Kidney tubule cell (primary cell): Measurements from ENCODE around the gene CSMD2.

Source experiments
- DNase-seq: peaks from one replicate; pipeline ENCODE4 v3.0.0-alpha.2; 2018; ENCODE audit warnings: low spot score

Gene CSMD2

DNA sequence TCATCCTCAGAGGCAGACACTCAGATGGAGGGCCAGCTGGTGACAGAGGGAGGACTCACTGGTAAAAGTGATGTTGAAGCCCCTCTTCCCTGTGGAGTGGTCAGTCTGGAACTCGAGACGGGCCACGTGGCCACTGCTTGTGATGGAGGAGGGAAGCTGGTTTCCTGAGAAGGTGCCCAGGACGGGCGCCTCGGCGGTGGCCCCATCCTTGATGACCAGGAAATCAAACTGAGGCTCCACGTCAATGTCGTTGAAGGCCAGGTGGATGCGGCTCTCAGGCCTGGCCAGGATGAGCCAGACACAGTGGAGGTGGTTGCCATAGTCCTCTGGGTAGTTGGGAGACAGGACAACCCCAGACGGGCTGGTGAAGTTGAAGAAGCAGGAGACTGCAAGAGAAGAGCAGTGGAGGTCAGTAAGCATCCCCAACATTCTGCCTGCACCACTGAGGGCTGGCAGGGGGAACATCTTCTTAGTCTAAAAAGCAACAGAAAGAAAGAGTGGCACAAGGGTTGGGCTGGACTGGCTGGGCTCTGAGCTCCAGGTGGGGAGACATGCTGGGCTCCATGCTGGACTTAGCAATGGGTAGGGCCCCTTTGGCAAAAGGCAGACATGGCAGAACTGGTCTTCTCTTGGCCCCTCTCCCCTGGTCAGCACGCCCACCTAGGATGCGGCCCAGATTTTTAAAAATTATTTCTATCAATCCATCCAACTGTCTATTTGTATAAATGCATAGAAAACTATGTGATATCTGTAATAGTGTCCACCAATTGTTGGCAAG, 421.6 kb downstream of the CSMD2 start:
- DNase-seq, result no peak

DNA sequence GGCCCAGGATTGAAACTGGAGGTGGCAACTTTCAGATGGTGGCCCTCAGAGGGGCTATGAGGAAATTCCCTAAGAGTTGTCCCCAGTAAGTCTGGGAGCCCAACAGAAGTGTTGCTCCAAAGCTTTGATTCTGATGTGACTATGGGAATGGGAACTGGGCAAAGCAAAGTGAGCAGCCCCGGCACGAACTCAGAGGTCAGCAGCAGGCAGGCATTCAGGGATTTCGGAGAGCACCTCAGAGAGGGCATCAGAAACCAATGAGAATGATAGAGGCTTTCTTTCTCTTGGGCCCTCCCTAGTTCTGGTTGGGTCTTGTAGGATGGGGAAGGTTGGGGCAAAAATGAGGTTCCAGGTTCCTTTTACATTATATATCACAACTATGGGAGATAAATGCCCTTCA, 422.4 kb downstream of the CSMD2 start:
- DNase-seq, result no peak

DNA sequence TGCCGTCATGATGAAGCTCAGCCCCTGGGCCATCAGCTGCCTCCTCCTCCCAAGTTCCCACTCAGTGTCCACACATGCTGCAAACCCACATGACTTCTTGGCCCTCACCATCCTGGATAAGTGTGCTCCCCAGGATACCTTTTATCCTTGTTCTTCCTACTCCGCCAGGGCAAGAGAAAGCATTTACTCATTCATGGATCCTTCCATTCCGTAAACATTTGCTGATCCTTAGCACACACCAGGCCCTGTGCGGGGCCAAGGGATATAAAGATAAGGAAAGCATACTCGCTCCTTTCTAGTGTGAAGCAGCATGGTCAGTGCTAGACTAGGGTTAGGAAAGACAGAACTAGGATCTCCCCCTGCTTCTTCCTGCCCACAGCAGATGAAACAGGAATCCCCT, 423.3 kb downstream of the CSMD2 start:
- no peak for DNase-seq

DNA sequence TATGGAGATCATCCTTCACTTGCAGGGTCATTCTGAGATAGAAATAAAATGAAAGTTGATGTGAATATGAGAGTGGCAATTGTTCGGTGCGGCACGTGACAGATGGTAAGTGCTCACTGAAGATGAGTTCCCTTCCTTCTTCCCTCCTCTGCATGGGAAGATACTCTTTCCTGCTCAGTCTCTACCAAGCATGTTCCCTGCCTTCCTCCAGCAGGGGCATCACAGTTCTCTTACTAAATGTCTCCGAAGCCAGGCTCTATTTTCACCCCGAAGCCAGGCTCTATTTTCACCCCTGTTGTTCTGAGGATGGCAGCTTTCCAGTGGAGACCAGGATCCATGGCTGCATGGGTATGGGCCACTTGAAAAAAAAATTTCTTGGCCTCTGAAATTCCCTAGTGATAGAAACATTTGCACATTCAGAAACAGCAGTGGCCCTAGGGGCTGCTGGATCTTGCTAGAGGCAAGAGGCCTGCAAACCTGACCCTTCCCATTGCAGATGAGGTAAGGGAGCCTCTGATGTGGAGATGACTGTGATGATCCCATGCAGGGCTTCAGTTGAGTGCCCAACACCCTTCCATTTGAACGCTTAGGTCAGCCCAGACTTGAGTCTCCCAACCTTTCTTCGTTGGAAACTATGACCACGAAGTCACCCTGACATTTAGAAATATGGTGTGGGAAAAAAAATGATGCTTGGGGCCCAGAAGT, 424.8 kb downstream of the CSMD2 start:
- DNase-seq, result no peak

DNA sequence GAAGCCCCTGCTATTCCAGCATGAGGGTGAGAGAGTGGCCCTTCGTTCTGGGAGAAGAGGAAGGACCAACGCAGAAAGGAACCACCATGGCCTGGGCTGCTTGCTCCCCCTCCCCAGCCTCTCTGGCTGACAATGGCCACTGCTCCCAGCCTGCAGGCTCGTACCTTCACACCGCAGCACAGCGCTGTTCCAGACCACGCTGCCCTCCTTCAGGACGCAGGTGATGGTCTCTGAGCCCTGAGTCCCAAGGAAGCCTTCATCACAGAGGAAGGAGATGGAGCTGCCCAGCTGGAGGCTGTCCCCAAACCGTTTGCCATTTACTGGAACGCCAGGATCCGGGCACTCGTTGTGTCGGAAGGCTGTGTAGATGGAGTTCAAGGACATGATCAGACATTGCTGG, 426.1 kb downstream of the CSMD2 start:
- DNase-seq, result no peak

DNA sequence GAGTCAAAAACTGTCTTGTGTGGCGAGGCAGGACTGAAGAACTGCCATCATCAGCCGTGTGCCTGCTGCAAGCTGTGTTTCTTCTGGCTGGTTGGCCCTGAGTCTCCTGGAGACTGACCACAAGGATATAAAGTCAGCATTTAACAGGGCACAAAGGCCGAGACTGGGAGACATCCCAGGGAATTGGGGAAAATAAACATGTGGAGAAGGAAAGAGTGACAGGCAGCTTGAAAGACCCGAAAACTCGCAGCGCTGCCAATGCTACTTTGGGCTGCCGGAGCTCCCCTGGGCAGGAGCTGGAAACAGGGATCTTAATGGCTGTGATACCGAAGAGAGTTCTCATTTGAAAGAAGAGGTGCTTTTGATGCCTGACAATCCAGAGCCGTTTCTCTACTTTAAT, 426.5 kb downstream of the CSMD2 start:
- no peak for DNase-seq

DNA sequence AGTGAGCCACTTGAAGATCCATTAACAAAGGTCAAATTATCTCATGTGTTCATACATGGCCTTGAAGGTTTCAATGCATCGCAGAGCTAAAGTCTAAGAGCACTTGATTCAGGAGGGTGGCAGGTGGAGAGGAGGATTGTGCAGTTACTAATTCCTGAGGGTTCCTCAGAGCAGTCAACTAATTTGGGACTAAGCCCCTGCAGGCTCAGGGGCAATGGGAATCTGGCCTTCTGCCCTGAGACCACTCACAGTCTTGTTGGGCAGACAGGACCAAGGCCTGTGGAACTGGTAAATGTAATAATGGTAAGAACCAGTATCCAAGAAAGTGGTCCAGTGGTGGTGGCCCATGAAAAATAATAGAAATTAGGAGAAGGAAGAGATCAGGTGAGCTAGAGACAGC, 428.5 kb downstream of the CSMD2 start:
- no peak for DNase-seq

DNA sequence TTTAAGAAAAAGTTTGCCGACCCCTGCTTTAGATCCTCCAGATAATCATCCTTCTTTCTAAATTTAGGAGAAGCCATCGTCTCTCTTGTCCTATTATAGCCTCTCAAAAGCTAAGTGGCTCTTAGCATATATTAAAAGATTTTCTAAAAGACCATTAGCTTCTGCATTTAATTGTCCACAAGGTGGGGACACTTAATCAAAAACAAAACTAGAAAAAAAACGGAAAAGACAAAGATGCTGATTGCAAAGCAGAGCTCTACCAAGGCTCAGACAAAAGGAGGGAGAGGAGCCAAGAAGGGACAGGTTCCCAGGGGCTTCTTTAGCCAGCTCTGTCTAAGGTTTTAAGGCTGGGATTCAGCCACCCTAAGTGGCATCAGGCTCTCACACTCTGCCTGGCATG, 429.4 kb downstream of the CSMD2 start:
- peak; percentile 34 for DNase-seq

DNA sequence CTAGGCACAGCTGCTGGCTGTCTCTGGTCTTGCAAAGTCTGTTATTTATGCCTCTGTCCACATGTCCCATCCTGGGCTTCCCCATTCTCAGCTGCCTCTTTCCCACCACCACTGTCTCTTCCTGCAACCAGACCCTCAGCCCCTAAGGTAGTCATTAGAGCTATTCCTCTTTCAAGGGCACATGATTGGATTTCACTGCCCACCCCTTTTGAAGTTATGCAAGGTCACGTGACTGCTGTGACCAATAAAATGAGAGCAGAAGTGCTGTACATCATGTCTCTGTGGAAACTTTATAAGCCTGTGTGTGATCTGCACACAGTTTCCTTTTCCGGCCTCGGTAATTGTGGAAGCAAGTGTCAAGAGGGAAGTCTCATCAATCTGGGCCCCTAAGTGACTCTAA, 437.7 kb downstream of the CSMD2 start:
- no peak for DNase-seq

DNA sequence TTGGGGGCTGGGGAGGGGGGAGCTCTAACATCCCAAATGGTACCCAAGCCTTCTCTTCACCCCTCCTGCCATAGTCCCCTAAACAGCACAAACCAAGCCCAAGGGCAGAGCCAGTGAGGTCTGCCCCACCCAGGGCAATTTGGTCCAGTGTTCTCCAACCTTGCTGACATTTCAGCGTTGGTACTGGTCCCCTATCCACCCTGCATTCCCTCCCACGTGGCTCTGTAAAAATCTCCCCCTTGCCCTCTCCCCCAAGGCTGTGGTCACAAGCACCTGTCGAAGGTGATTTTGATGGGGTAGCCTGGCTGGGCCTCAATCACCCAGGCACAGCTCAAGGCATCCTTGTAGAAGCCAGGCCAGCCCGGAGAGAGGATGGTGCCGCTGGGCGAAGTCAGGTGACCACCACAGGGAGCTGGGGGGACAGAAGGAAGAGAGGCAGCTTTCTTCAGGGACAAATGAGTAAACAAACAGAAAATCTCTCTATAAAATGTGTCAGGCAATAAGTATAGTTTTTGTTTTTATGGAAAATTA, 438.7 kb downstream of the CSMD2 start:
- no peak for DNase-seq

DNA sequence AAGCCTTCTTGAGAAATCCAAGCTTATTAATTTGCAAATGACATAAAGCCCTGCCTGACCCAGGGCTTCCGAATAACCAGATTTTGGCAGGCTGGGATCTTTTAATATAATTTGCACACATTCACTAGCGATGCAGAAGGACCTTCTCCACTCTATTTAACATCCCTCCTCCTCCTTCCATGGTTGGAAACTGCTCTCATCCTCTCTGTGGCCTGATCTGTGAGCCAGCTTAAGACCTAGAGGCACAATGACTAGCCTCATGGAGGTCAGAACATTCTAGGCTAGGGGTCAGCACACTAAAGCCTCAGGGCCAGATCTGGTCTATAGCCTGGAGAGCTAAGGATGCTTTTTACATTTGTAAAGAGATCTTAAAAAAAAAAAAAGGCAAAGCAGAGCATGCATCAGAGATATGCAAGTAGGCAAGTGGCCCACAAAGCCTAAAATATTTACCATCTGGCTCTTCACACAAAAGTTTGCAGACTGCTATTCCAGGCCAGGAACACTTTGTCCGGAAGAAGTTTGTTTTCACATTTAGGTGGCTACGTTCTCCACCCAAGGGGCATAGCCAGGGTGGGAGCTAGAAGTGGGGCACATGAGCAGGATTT, 439.4 kb downstream of the CSMD2 start:
- DNase-seq, result no peak

DNA sequence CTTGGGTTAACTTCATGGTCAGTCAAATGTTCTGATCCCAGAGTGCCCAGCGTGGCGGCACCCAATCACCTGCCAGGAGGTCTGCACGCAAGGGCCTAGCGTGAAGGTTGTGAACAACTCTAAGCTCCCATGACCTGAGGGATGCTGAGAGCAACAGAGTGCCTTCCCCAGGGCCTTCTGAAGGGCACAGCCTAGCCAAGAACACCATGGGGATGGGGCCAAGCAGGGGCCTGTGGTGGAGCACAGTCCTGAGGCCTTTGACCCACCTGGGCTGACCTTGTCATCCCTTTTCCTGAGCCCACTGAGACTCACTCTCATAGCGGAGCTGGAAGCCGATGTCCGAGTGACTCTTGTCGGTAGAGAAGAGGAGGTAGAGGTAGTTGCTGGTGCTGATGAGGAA, 440.0 kb downstream of the CSMD2 start:
- no peak for DNase-seq

DNA sequence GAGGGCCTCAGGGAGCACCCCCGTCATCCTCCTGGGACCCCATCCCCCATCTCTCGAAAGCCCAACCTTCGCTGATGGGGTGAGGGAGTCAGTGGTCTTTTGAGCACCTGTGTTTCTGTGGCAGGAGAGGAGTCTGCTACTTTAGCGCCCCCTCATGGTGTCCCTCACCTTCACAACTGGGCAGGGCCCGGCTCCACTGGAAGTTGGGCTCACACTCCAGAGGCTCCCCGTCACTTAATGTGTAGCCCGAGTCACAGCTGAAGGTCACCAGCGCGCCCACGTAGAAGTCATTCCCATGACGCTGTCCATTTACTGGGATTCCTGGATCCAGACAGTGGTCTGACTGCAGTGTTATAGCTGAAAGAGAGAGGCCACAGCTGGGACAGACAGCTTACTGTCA, 440.7 kb downstream of the CSMD2 start:
- DNase-seq, result no peak

DNA sequence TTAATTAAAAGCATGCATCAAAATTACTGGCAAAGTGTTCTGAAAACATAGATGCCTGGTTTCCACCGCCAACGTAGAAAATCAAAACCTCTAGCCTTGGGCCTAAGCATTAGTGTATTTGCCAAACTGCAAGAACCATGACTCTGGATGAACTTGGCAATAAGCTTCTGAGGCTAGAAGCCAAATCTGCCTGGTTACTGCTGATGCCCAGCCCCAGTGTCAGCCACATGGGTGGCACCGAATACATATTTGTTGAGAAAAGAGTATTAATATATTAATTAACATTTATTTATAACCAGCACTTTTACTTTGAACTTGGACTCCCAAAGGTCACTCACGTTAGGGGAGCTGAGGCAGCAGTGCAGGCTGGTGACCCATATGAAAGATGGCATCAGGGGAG, 441.8 kb downstream of the CSMD2 start:
- DNase-seq, result no peak

DNA sequence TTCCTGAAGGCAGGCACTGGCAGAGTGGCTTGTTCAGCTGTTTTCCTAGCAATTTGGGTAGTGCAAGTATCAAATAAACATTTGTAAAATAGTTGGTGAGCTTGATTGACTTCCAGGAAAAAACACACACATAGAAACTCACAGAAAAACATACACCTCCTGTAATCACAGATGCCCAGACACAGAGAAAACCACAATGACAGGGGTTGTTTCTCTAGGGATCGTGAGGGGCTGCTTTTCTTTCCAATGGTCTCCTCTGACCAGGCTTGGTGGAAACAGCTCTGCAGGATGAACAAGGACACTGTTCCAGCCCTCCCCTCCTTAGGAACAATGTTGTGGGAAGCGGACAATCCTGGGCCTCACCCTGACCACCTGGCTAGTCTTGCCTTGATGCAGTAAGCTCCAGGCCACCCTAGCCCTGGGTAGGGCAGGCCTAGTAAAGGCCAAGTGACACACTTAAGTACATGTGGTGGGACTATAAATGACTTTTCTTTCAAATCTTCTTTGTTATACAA, 443.7 kb downstream of the CSMD2 start:
- no peak for DNase-seq

DNA sequence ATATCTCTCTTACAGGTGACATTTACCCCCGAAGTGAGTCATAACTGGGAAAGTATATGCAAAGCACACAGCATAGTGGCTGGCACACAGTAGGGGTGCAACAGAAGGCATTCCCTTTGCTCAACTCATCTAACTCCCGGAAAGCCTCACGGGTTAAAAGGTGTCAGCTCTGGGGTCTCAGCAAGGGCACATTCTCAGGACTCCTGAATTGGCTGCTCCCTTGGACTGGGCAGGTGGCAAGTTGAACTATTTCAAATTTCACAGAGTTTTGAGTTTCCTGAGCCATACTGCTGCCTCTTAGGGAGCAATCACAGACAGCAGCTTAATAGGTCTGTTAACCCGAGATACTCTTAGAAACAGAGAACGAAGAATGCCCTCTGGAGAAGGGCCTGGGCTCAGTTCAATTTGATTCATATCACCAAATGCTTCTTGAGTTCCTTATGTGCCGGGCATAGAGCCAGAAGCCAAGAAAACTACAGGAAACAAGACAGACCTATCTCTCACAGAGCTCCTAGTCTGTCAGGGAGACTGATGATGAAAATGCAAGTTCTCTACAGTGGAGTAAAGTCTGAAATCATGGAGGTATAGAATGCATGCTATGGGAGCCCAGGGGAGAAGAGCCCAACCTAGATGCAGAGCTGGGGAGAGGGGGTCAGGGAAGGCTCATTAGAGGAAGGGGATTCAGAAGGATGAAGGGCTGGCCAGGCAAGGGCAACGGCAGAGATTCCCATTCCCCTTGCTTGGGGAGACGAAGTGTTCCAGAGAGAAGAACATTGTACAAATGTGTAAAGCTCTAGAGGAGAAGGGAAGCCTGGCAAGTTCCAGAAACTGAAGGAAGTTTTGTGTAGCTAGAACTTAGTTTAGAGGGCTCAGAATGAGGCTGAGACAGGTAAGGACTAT, 445.0 kb downstream of the CSMD2 start:
- DNase-seq, result no peak

DNA sequence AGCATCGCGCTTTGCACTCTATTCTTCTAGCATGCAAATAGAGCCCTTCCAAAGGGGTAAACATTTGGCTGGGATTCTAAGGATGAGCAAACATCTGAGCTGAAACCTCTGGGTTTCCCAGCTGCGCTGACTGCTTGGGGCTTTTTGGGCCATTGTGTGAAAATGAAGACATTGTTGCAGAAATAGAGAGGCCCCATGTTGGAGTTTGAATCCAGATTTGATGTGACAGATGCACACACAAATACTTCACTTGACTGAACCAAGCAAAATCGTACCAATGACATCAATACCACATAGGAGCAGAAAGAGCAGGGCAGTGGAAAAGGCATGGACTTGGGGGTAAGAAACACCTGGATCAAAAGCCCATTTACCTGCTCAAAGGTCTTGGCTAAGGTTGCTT, 445.7 kb downstream of the CSMD2 start:
- no peak for DNase-seq

DNA sequence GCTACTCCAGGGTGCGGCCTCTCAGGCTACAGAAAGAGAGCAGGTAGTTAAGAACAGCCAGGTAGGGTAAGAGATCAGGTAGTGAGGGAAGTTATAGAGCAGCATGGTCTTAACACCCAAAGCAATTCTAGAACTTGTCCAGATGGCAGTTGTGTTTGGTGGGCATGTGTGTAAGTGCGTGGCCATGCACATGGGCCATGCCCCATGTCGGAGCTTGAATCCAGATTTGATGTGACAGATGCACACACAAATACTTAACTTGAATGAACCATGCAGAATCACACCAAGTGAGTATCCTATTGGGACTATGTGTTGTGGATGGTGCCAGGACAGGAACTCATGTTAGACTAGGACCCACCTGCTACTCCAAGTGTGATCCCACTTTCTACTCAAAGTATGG, 446.8 kb downstream of the CSMD2 start:
- no peak for DNase-seq

DNA sequence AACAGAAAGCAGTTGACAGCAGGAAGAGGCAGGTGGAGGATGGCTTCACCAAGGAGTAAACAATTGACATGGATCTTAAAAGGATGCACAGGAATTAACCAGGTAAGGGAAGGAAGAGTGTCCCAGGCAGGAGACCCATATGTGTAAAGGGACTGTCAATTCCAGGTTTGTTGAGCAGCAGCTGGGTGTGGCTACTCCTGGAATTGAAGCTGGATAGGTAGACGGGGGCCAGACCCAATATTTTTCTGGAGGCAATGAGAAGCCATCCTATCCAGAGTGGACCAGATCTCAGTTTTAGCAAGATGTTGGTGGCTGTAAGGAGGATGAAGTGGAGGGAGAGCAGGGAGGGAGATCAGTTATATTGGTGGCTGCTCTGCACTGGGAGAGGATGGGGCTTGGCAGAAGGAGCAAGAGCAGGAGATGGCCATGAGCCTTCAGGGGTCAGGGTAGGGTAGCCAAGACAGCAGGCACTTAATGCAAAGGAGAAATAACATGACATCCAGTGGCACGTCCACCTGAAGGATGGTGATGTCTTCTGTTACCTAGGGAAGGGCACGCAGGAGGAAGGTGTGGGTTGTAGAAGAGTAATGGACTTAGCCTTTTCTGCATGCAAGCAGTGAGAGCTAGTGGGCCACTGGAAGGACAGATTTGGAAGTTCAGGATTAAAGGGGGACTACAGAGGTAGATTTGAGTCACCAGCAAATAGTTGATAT, 447.9 kb downstream of the CSMD2 start:
- DNase-seq, result no peak

DNA sequence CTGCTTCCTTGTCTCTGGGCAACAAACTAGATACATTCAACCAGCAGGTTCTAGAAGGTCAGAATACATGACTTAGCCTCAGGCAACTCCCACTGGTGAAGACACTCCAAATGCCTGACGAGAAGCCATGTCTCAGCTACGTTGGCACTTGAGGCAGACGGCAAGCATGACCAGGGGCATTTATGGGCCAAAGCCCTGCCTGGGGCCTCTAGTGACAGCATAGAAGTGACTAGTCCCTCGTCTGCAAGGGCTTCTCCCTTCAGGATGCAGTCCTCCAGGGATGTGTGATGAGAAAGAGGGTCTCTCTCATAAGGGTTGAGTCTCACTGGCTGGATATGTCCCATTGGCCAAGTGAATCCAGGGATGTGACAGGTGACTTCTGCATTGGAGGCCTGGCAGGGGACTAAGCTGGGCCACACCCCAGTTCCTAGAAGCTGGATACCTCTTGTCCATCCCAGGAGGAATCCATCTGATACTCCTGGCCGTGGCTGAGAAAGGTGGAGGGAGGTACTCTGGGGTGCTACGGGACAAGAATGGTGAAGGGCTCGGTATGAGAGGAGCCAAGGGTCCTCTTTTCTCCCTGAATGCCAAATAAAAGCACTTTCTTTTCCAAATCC, 449.7 kb downstream of the CSMD2 start:
- no peak for DNase-seq

DNA sequence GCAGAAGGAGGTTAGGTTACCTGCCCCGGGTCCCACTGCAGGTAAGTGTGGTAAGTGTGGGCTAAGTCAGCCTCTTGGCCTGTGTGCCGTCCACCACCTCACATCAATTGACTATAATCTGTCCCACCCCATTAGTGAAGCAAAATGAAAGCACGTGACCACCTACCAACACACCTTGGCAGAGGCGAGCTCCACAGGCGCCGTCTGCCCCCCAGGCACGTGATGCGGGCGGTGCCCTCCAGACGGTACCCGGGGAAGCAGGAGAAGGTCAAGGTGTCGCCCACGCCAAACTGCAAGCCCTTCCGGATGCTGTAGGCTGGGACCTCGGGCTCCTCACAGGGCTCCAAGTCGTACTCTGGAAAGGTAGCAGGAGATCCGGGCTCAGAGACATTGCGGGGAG, 450.6 kb downstream of the CSMD2 start:
- no peak for DNase-seq
